Measurements from ENCODE around the gene MKLN1.
"Not testable (repeated sequence)": the region's sequence is repeated elsewhere in the genome, so short reads cannot be mapped to it uniquely, and the experiment has no call there.

Gene MKLN1

GRCh38 chr7:131404226-131404911 is 76.7 kb downstream of the MKLN1 start:
- no peak for DNase-seq

GRCh38 chr7:131409129-131409766 is 81.6 kb downstream of the MKLN1 start:
- no peak for DNase-seq

- DNase-seq = no peak
These were observed 84.4 kb downstream of the MKLN1 start for GRCh38 chr7:131412031-131412430.

GRCh38 chr7:131413711-131414110 is 86.0 kb downstream of the MKLN1 start:
- DNase-seq = no peak

GRCh38 chr7:131424219-131424822 is 96.6 kb downstream of the MKLN1 start:
- no peak for DNase-seq

DNA sequence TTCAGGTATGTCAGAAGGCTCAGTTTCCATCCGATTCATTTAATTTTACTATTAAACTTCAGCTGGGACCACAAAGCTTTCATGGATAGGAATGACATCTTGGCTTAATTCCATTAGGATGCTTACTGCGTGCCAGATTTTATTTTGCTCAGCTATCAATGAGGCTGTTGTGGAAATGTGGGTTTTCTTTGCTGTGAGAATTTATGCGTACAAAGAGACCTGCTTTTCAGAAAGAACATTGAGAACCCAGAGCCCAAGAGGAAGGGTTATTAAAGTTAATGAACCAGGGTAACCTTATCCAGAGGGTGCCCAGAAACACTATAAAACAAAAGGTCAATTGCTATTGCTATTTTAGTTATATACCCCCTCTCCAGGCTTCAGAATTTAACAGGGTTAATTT is 98.3 kb downstream of the MKLN1 start:
- no peak for DNase-seq

- DNase-seq = not testable (repeated sequence)
These were observed 103.2 kb downstream of the MKLN1 start for GRCh38 chr7:131430826-131431225.

DNA sequence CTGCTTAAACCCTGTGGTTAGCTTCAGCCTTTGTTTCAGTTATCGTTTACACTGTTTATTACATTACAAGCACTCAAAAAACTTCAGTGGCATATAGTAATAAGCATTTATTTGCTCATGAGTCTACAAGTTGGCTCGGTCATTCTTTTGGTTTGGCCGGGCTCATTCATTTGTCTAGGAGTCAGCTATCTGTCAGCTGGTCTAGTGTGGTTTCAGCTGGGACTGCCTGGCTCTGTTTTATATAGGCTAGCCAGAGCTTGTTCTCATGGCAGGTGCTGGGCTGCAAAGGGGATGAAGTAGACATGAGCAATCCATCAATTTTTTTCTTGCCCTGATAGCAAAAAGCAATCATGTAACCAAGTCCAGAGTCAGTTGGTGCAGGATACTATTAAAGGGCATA is 103.6 kb downstream of the MKLN1 start:
- DNase-seq = no peak

- no peak for DNase-seq
These were observed 104.1 kb downstream of the MKLN1 start for GRCh38 chr7:131431756-131432155.

DNA sequence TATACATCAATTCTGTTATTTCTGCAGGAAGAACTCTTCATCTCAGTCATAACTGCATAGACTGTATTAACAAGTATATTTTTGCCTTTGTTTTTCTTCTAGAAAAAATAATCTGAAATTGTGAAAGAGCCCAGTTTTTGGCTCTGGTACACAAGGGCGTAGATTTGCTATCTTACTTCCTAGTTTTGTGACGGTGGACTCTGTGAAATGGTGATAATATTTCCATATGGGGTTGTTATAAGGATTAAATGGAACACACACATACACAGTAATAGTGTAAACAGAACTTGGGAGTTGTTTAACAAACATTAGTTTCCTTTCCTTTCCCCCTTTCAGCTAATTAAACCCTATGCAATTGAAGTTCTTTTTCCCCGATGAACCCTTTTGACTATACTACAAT is 108.7 kb downstream of the MKLN1 start:
- no peak for DNase-seq

DNA sequence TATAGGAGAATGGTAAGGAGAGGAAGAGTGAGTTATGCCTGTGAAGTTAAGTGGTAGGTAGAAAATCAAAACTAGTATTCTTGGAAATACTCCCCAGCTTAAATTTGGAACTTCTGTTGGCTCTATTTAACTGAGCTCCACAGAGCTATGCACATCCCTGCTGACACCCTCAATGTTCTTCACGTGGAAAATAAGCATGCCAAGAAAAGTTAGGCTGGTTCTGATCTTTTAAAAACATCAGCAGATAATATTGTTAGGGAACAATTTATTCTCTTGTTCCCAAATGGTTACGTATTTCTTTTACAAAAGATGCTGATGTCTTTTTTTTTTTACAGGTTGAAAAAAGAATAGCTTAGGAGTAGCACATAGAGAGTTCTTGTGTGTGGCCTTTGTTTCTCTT is 111.3 kb downstream of the MKLN1 start:
- DNase-seq = no peak

DNA sequence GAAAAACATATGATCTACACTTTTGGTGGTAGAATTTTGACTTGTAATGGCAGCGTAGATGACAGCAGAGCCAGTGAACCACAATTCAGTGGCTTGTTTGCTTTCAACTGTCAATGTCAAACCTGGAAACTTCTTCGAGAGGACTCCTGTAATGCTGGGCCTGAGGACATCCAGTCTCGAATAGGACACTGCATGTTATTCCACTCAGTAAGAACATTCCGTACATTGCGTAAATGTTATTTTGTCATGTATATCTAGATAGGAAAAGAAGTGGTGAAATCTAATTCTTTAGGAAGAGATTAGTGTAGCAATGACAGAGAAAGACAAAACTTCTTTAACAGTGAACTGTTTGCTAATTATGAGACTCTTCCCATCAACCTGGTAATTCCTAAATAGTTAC is 115.8 kb downstream of the MKLN1 start:
- DNase-seq = no peak

DNA sequence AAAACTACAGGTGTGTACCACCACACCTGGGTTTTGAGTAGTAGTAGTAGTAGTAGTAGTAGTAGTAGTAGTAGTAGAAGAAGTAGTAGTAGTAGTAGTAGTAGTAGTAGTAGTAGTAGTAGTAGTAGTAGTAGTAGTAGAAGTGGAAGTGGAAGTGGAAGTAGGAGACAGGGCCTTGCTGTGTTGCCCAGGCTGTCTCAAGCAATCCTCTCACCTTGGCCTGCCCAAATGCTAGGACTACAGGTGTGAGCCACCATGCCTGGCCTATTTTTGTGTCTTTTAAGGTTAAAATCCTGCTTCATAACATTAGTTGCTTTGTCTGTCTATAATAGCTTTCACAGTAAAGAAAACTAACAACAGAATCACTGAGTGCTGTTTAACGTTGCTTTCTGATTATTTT is 117.0 kb downstream of the MKLN1 start:
- no peak for DNase-seq

DNA sequence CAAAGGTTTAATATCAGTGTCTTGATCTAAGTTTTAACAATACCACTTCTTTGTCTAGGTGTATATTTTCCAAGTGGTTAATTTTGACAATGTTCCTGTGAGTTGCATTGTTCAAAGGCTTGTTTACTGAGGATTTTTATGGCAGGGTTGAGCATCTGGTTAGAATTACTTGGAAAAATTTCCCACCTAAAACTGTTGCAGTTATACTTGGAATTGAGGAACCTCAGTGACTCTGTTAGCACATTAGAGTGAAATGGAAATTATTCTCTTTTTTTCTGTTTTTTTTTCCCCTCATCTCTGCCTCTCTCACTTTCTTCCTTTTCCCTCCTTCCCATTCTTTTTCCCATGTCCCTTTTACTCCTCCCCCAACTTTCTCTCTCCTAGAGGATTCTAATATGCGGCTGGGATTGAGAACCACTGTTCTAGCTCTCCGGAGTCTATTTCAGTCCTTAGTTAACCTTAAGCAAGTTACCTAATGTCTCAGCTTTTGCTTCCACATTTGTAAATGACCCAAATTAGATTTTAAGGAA is 121.8 kb downstream of the MKLN1 start:
- no peak for DNase-seq

- no peak for DNase-seq
These were observed 126.8 kb downstream of the MKLN1 start for GRCh38 chr7:131454498-131454897.

DNA sequence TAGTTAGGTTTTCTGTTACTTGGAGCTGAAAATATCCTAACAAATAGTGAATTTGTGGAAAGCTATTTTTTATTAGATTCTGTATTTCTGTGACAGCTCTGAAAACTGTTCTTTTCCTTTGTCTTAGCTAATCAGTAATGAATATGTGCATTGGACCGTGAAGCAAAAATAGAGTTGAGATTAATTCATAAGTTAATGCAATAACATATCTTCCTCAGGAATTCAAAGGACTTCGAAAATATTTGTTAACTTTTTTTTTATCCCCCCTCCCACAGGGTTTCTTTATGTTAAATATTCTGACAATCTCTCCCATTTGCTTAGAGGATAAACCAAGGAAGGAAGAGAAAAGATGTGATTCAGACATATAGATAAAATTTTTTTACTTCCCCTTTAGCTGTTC is 127.3 kb downstream of the MKLN1 start:
- no peak for DNase-seq

- no peak for DNase-seq
These were observed 127.9 kb downstream of the MKLN1 start for GRCh38 chr7:131455546-131455945.

DNA sequence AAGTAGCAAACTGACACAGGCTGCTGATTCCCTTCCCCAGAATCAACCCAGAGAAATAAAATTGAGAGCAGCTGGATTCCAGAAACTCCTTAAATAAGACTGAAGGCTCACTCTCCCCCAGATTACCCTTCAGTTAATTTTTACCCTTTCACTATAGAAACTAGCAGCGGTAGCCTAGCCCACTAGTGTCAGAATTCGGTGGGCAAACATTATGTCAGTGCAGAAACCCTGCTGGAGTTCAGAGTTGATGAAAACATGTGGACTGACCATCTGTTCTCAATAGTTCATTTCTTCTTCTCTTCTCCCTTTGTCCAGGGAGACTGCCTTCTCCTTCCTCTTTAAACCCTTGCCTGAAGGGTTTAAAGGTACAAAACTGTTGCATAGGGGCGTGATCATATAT is 128.7 kb downstream of the MKLN1 start:
- DNase-seq = no peak

DNA sequence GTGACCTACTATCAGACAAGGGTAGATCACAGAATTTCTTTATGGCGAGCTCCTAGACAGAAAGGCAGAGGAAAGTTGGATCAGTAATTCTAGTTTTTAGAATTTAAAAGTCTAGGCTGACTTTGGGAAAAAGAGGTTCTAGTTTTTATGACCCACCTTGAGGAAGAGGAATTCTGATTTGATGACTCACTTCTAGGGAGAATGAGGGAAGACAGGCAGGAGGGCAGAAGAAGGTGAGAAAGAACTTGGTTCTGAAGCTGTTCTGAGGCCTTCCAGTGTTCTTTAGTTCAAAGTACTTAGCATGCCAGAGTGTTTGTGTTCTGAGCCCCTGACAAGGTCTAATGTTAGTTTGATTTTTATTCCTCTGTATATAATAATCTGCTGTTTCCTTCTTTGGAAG is 131.6 kb downstream of the MKLN1 start:
- DNase-seq = no peak

- DNase-seq = no peak
These were observed 134.4 kb downstream of the MKLN1 start for GRCh38 chr7:131462059-131462458.

GRCh38 chr7:131462715-131463114 is 135.0 kb downstream of the MKLN1 start:
- DNase-seq = not testable (repeated sequence)

DNA sequence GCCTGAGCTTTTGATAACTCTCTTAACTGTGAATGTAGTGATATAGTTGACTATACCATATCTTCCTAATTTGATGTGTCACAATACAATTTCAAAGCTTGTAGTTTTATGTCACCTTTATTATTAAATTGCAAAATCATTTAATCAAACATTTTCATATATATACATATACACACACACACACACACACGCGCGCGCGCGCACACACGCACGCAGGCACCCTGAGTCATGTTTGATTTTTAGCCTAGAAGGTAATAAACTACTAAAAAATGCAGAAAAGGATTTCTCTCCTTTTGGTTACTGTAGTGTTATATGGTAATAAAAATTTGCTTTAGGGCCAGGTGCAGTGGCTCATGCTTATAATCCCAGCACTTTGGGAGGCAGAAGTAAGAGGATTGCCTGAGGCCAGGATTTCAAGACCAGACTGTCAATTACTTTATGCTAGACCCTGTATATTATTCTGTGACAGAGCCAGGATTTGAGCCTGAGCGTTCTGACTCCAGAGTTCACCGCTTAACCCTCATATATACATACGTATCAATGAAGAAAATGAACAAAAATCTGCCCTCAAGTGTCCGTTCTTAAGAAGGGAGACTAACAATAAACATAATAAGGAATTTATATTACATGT is 139.2 kb downstream of the MKLN1 start:
- DNase-seq = no peak

GRCh38 chr7:131467788-131468187 is 140.1 kb downstream of the MKLN1 start:
- no peak for DNase-seq
